ENCODE measurements around the gene SLC7A8.

- TF ChIP-seq YY1 (IDR thresholded peaks at IDR 0.05; ENCODE audit: low read depth, low read length) (no peak), NFYA (IDR thresholded peaks at IDR 0.05; ENCODE audit: borderline replicate concordance, low read depth, low read length) (no peak), ZNF207 (IDR thresholded peaks at IDR 0.05; ENCODE audit: borderline replicate concordance) (no peak)
- TF ChIP-seq, protein P1, sequence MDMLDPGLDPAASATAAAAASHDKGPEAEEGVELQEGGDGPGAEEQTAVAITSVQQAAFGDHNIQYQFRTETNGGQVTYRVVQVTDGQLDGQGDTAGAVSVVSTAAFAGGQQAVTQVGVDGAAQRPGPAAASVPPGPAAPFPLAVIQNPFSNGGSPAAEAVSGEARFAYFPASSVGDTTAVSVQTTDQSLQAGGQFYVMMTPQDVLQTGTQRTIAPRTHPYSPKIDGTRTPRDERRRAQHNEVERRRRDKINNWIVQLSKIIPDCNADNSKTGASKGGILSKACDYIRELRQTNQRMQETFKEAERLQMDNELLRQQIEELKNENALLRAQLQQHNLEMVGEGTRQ (IDR thresholded peaks at IDR 0.05; ENCODE audit: borderline replicate concordance, low read depth, low read length), result no peak
- TF ChIP-seq, protein P2, sequence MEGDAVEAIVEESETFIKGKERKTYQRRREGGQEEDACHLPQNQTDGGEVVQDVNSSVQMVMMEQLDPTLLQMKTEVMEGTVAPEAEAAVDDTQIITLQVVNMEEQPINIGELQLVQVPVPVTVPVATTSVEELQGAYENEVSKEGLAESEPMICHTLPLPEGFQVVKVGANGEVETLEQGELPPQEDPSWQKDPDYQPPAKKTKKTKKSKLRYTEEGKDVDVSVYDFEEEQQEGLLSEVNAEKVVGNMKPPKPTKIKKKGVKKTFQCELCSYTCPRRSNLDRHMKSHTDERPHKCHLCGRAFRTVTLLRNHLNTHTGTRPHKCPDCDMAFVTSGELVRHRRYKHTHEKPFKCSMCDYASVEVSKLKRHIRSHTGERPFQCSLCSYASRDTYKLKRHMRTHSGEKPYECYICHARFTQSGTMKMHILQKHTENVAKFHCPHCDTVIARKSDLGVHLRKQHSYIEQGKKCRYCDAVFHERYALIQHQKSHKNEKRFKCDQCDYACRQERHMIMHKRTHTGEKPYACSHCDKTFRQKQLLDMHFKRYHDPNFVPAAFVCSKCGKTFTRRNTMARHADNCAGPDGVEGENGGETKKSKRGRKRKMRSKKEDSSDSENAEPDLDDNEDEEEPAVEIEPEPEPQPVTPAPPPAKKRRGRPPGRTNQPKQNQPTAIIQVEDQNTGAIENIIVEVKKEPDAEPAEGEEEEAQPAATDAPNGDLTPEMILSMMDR (IDR thresholded peaks at IDR 0.05 in 2 of 3, conservative IDR thresholded peaks at IDR 0.05 in 1 of 3; ENCODE audit: control insufficient read depth in 2 of 3, extremely low read depth in 1 of 3, insufficient read depth in 1 of 3, low read depth in 3 of 3, low read length in 3 of 3), result no peak
Observed at GRCh38 chr14:23153851-23154796, 29.3 kb downstream of the SLC7A8 start.

Measured in GM12878 (cell line).